A673 (cell line): ENCODE data around the gene MPP4. TPM values are rescaled to one million over a fixed set of nuclear protein-coding genes. Genes with fewer than 3 reads are reported as not detected.
"Not testable (repeated sequence)": the region's sequence is repeated elsewhere in the genome, so short reads cannot be mapped to it uniquely, and the experiment has no call there.

Experiments
- BruUV-seq: library from RNA; stranded (reverse); fragments of 400-500 nt; replicated peaks from 2 replicates; lab custom pipeline; 2021; lab: Mats Ljungman, UMichigan
- CTCF ChIA-PET: fragments of 300-600 bp; sonication (Branson Sonifier 250); formaldehyde crosslinking; loops from one replicate; lab custom pipeline; 2022; ENCODE audit warnings: antibody characterized with exemption; lab: Charles Lee
- POLR2A ChIA-PET: fragments of 300-600 bp; sonication (Branson Sonifier 250); formaldehyde crosslinking; loops from one replicate; lab custom pipeline; 2022; ENCODE audit warnings: antibody characterized with exemption; ENCODE audit not compliant: low non-redundant PET; lab: Charles Lee
- DNase-seq: peaks from one replicate; pipeline ENCODE4 v3.0.0-alpha.2; 2015; ENCODE audit warnings: low spot score
- H3K27ac ChIP-seq: fragments of 200-600 bp; sonication (generic); 2 replicates; pipeline ENCODE4 v1.5.1; 2016; ENCODE audit warnings: mixed run types, low read depth, mild to moderate bottlenecking, mixed read lengths, antibody characterized with exemption, low read length; ENCODE audit not compliant: poor library complexity, severe bottlenecking
- H3K27me3 ChIP-seq: fragments of 200-600 bp; sonication (generic); replicated peaks from 2 replicates; pipeline ENCODE4 v1.6.1; 2017; ENCODE audit warnings: mixed run types, low read depth, mild to moderate bottlenecking, mixed read lengths, antibody characterized with exemption, low read length; ENCODE audit not compliant: insufficient read depth, poor library complexity
- H3K36me3 ChIP-seq: fragments of 200-600 bp; sonication (generic); 2 replicates; pipeline ENCODE4 v1.6.1; 2016; ENCODE audit warnings: mixed run types, mild to moderate bottlenecking, mixed read lengths, antibody characterized with exemption, low read length; ENCODE audit not compliant: insufficient read depth, poor library complexity, severe bottlenecking
- H3K4me1 ChIP-seq: fragments of 200-600 bp; sonication (generic); 2 replicates; pipeline ENCODE4 v1.6.1; 2017; ENCODE audit warnings: mixed run types, mild to moderate bottlenecking, mixed read lengths, antibody characterized with exemption, low read length; ENCODE audit not compliant: insufficient read depth, poor library complexity, severe bottlenecking
- H3K4me3 ChIP-seq: fragments of 200-600 bp; sonication (generic); 2 replicates; pipeline ENCODE4 v1.5.1; 2016; ENCODE audit warnings: low read depth, mixed run types, mild to moderate bottlenecking, mixed read lengths, low read length; ENCODE audit not compliant: poor library complexity, severe bottlenecking
- H3K9me3 ChIP-seq: fragments of 200-600 bp; sonication (generic); 2 replicates; pipeline ENCODE4 v1.6.1; 2016; ENCODE audit warnings: mixed run types, low read depth, mild to moderate bottlenecking, mixed read lengths, antibody characterized with exemption, low read length; ENCODE audit not compliant: poor library complexity, severe bottlenecking
- EZH2 ChIP-seq: fragments of 200-600 bp; sonication (generic); IDR thresholded peaks from 2 replicates; pipeline ENCODE4 v1.6.1; 2017; ENCODE audit warnings: borderline replicate concordance, low read depth, mild to moderate bottlenecking, mixed read lengths, antibody characterized with exemption, low read length; ENCODE audit not compliant: poor library complexity, severe bottlenecking
- intact Hi-C: fragments of 100-400 bp; cut with micrococcal nuclease; formaldehyde crosslinking; loops from one replicate; pipeline ENCODE4 v1.10.0; 2022; ENCODE audit not compliant: unreplicated experiment
- total RNA-seq: library from RNA; stranded (reverse); gene quantifications from 2 replicates; pipeline ENCODE4 v1.2.3, GENCODE V29; 2021
- TF ChIP-seq, protein P1 (sequence below): fragments of 300-800, 200-600 bp; sonication (generic); conservative IDR thresholded peaks from 2 replicates; pipeline ENCODE4 v1.5.1; 2017; ENCODE audit warnings: low read depth, mild to moderate bottlenecking, antibody characterized with exemption, low read length, moderate library complexity, mixed read lengths

Gene MPP4
- total RNA-seq, 1 experiment from 2014 or later, result 1.6 TPM

DNA sequence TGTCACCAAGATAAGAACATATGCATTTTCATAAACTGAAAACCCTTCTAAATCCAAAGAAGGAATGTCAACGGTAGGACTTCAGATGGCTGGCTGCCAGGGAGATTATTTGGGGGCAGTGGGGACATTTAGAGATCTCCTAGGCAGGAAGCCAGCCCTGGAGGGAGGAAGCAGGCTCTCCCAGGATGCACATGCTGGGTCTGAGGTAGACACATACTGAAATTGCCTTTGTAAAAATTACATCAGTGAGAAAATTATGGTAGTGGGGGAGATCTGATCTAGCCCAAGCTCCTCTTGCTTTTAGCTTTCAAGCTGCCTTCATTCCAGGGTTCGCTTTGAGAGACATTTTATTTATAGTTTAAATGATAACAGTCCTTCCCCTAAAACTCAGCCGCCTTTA, 24.1 kb downstream of the MPP4 start:
- no TSS peak for BruUV-seq
- TF ChIP-seq, protein P1, sequence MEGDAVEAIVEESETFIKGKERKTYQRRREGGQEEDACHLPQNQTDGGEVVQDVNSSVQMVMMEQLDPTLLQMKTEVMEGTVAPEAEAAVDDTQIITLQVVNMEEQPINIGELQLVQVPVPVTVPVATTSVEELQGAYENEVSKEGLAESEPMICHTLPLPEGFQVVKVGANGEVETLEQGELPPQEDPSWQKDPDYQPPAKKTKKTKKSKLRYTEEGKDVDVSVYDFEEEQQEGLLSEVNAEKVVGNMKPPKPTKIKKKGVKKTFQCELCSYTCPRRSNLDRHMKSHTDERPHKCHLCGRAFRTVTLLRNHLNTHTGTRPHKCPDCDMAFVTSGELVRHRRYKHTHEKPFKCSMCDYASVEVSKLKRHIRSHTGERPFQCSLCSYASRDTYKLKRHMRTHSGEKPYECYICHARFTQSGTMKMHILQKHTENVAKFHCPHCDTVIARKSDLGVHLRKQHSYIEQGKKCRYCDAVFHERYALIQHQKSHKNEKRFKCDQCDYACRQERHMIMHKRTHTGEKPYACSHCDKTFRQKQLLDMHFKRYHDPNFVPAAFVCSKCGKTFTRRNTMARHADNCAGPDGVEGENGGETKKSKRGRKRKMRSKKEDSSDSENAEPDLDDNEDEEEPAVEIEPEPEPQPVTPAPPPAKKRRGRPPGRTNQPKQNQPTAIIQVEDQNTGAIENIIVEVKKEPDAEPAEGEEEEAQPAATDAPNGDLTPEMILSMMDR, result no peak
- TF ChIP-seq EZH2, result no peak
- ChIA-PET CTCF (no interaction called here), POLR2A (no interaction called here)
- H3K9me3 ChIP-seq, result no peaks in the 10 kb centered on the region
- intact Hi-C loops, result no loop called here
- H3K27me3 ChIP-seq, result no peaks in the 10 kb centered on the region
- no peak for DNase-seq
- H3K36me3 ChIP-seq, result no peaks in the 10 kb centered on the region
- no peak overlapping the region for H3K4me3 ChIP-seq
- no peaks in the 10 kb centered on the region for H3K4me1 ChIP-seq
- H3K27ac ChIP-seq, result no peak overlapping the region

DNA sequence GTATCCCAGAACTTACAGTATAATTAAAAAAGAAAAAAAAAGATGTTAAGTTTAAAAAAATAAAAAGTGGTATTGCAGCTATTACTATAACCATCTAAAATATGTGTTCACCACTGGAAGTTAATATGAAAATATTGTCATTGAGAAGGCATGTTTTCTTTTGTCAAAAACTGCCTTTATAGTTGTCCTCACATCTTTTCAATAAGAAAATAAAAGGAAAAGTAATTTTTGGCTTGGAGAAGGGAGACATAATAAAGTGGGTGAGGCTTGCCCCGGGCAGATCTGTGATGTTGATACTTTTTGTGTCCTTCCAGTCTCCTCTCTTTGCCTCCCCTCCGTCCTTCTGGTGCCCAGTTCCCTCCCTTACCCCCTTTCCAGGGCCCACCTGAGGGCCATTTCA, 24.9 kb downstream of the MPP4 start:
- no peak for DNase-seq
- ChIA-PET POLR2A (no interaction called here), CTCF (no interaction called here)
- TF ChIP-seq, protein P1, result no peak
- no peak for TF ChIP-seq EZH2
- no TSS peak for BruUV-seq
- H3K9me3 ChIP-seq, result no peaks in the 10 kb centered on the region
- no peaks in the 10 kb centered on the region for H3K27me3 ChIP-seq
- H3K36me3 ChIP-seq, result no peaks in the 10 kb centered on the region
- no peak overlapping the region for H3K27ac ChIP-seq
- H3K4me3 ChIP-seq, result no peak overlapping the region
- intact Hi-C loops, result no loop called here
- no peaks in the 10 kb centered on the region for H3K4me1 ChIP-seq

DNA sequence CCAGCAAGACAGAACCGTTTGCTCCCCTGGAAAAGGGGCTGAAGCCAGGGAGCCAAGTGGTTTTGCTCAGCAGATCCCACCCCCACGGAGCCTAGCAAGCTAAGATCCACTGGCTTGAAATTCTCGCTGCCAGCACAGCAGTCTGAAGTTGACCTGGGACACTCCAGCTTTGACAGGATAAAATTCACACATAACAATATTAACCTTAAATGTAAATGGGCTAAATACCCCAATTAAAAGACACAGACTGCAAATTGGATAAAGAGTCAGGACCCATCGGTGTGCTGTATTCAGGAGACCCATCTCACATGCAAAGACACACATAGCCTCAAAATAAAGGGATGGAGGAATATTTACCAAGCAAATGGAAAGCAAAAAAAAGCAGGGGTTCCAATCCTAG, 27.2 kb downstream of the MPP4 start:
- H3K9me3 ChIP-seq, POLR2A ChIA-PET, H3K36me3 ChIP-seq, DNase-seq, H3K4me3 ChIP-seq, H3K27ac ChIP-seq, CTCF ChIA-PET, H3K4me1 ChIP-seq, H3K27me3 ChIP-seq, BruUV-seq, intact Hi-C loops: not testable (repeated sequence)

DNA sequence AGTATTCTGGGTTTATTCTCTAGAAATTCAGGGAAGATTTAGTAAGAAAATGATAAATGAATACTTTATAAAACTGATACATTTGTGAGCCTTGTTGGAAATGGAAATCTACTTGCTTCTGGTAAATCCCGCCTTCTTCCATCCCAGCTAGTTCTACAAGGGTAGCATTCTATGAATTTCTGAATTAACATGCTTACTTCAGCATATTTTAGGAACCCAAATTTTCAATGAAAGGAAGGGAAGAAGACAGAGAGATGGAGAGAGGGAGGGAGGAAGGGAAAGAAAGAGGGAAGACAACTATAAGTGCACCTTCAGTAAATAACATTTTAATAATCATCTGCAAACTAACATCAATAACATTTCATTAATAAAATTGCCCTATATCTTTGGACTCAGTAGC, 28.6 kb downstream of the MPP4 start:
- intact Hi-C loops, result loop anchor here (5.0 kb wide), 1 partner anchor 507 kb away; no protein-coding TSS in a partner anchor
- Histone ChIP-seq H3K27me3 (no peaks in the 10 kb centered on the region), H3K36me3 (no peaks in the 10 kb centered on the region), H3K27ac (no peak overlapping the region), H3K9me3 (no peaks in the 10 kb centered on the region), H3K4me3 (no peak overlapping the region), H3K4me1 (no peaks in the 10 kb centered on the region)
- no peak for DNase-seq
- no TSS peak for BruUV-seq
- no peak for TF ChIP-seq EZH2
- TF ChIP-seq, protein P1, result no peak
- POLR2A ChIA-PET, result no interaction called here
- CTCF ChIA-PET, result no interaction called here
